Activated CD8-positive, alpha-beta memory T cell treated with anti-CD3 and anti-CD28 coated beads, Interleukin-2, amount 50 U/mL, for 48 hours (primary cell): ENCODE data around the gene KLK12.
A peak's percentile ranks its signal among the peaks of the same experiment; 100 is the strongest.

Experiments
- DNase-seq: peaks from one replicate; pipeline ENCODE4 v3.0.0-alpha.2; 2020

KLK12 gene

GRCh38 chr19:51044327-51044726, 9.5 kb upstream of the KLK12 start:
- no peak for DNase-seq

DNA sequence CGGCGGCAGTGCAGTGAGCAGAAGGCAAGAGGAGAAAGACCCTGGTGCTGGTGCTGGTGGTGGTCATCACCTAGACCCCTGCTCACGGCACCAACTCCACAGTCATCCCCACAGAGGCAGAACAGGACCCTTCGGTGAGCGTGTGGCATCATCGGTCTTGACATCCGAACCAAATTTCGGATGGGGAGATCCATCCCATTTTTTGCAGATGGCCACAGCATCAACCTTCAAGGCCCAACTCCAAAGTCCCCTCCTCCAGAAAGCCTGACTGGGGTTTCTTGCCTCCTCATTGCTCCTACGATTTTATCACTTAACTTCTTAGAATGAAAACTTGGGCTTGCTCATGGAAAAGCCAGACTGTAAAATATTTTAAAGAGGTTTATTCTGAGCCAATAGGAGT, 8.7 kb upstream of the KLK12 start:
- DNase-seq: no peak

GRCh38 chr19:51040151-51040550, 5.3 kb upstream of the KLK12 start:
- no peak for DNase-seq

- DNase-seq: no peak
Measured at GRCh38 chr19:51036519-51036918, 1.7 kb upstream of the KLK12 start.

GRCh38 chr19:51031880-51032225, 2.9 kb downstream of the KLK12 start:
- DNase-seq: no peak

DNA sequence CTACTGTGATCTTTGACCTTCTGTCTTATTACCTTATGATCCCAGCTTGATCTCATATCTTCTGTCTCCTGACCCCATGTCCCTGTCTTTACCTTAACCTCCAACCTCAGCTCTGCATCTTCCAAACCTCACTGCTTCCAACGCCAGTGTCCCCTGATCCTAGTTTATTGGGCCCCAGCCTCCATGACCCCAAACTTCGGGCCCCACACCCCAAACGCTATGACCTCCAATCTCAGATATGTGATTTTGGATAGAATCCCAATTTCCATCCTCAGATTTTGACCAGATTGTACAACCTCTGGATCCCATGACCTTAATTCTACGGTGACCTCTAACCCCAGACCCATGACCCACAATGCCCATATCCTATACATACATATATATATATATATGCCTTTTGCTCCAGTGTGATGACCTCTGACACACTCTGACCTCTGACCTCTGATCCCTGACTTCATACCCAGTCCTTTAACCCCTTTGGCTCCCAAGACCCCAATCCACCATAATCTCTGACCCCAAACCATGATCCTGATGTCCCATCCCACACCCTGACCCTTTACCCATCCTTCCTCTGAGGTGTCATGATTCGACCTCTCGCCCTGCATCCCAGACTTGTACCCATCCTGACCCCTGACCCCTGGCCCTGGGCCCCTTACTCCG, 3.5 kb downstream of the KLK12 start:
- DNase-seq: no peak

DNA sequence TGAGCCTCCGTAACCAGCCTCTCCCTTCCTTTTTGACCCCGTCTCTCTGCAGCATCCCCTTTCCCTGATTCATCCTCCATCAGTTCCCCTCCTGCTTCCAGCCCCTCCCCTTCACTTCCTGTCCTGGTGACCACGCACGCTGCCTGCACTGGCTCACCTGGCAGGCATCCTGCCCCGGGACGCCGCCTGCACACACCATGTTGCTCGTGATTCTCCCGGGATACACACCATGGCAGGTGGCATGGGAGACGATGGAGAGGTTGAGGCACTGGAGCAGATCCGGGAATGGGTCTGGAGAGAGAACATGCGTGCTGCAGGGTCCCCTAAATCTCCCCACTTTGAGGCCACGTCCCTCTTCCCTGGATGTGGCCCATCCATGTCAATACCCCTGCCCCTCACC, 4.2 kb downstream of the KLK12 start:
- no peak for DNase-seq

GRCh38 chr19:51029718-51030117, 5.1 kb downstream of the KLK12 start:
- DNase-seq: no peak

- no peak for DNase-seq
Measured at GRCh38 chr19:51027873-51028272, 6.9 kb downstream of the KLK12 start.

- DNase-seq: no peak
Measured at GRCh38 chr19:51027126-51027806, 7.5 kb downstream of the KLK12 start.

- no peak for DNase-seq
Measured at GRCh38 chr19:51026554-51026831, 8.3 kb downstream of the KLK12 start, which contains the start of gene KLK11. KLK11 (minus strand) TSS chr19:51026616; CDS start chr19:51025631, 985 bp downstream.

- no peak for DNase-seq
Measured at GRCh38 chr19:51025809-51026553, 8.8 kb downstream of the KLK12 start.

DNA sequence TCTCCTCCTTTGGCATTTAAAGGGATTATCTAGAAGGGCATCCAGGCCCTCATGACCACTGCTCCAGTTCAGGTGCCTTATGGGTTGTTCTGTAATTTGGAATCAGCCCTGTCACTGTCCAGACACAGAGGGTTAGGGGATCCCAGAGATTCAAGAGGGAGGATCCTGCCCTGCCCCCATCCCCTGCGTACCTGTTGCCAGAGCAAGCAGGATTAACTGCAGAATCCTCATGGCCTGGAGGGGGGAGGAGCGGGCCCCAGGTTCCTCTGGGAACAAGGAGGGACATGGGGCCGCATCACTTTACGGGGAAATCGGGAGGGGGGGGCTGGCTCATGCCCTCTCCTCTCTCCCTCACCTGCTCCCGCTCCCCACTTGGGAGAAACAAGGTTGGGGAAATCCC, 9.4 kb downstream of the KLK12 start:
- DNase-seq: no peak

- DNase-seq: no peak
Measured at GRCh38 chr19:51024924-51025323, 9.9 kb downstream of the KLK12 start.

GRCh38 chr19:51023946-51024345, 10.9 kb downstream of the KLK12 start:
- no peak for DNase-seq

DNA sequence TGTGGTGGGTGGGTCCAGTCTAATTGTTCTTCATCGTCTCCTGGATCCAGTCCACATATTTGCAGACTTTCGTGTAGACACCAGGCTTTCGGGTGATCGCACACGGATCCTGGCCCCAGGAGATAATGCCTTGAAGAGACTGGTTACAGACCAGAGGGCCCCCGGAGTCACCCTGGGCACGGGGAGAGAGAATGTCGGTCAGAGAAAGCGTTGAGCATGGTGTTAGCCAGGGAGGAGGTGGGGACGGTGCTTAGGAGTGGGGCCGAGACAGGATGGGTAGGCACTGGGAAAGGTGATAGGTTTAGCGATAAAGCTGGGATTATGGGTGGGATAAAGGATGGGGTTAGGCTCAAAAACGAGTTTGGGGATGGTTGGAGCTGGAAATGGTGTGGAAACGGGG, 12.3 kb downstream of the KLK12 start:
- no peak for DNase-seq

DNA sequence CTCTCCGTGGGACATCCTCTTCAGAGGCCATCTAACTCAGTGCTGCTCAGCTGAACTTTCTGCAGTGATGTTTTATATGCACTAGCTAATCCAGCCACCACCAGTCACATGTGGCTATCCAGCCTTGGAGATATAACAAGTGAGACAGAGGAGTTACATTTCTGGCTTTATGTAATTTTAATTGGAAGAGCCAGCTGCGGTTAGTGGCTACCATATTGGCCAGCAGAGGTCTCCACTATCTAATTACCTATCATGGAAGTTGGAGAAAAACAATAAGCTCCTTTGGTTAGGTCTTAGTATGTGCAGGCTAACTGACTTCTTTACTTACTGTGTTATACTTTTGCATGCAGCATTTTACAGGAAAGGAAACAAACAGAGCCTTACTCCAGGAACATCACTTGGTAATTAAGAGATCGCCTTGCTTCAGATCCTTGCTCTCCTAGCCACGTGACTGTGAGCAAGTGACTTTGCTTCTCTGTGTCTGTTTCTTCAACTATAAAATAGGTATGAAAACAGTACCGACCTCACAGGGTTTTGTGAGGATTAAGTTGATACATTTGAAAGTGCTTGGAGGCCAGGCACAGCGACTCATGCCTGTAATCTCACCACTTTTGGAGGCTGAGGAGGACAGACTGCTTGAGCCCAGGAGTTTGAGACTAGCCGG, 13.7 kb downstream of the KLK12 start:
- no peak for DNase-seq

- no peak for DNase-seq
Measured at GRCh38 chr19:51019544-51019925, 15.3 kb downstream of the KLK12 start, which contains the start of gene KLK10. KLK10 (minus strand) TSS chr19:51019709; CDS start chr19:51019130, 579 bp downstream.

DNA sequence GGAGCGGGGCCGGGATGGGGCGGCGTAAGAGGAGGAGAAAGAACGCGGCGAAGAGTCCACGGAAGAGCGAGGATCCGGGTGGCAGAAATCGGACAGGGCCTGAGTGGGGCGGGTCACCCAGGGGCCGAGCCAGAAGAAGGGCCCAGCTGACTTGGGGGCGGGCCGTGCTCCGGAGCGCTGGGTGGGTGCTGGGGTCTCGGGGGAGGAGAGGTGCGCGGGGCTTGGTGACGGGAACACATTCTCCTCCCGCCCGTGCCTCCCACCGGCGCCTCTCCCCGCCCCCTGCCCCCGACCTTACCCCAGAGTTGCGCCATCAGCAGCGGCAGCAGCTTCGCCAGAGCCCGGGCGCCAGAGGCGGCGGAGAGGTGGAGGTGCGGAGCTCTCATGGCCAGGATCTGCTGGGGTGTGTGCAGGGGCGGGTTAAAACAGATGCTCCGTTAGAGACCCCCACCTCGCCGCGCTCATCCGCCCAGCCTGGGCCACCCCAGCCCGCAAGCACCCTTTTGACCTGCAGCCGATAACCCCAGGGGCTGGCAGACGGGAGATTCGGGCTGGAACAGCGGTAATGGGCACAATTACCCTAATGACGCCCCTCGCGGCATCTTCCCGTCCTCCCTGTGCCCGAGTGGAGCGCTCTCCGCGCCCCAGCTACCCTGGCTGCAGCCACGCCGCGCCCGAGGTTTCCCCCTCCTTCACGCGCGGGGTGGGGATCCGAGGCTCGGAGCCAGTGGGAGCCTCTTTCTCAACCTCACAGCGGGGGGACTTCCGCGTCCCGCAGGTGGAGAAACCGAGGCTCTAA, 15.9 kb downstream of the KLK12 start:
- DNase-seq: peak; percentile 57

- DNase-seq: peak; percentile 93
Measured at GRCh38 chr19:51016798-51017683, 17.8 kb downstream of the KLK12 start.

DNA sequence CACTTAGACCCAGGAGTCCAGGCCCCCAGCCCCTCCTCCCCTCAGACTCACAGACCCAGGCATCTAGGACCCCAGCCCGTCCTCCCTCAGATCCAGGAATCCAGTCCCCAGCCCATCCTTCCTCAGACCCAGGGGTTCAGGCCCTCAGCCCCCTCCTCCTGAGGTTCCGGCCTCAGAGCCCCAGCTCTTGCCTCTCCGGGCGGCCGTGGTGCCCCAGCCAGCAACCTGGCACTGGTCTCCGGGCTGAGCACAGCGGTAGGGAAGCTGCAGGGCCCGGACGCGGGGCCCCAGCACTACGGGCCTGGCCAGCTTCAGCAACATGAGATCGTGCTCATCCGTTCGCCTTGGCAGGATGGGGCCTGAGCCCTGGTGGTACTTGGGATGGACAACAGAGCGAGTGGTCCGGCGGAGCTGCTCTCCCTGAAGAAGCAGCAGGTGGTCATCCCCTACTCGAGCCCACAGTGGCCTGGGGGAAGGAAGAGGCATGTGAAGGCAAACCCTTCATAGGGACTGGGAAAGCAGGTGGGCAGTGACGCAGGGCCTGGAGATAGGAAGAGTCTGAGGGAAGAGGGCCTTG, 19.0 kb downstream of the KLK12 start:
- no peak for DNase-seq
